ENCODE results near the gene TECR.

- TF ChIP-seq POLR2AphosphoS5 (IDR thresholded peaks at IDR 0.05), result no peak
- no peak for TF ChIP-seq CTCF (IDR thresholded peaks at IDR 0.05)
These were observed 14.7 kb downstream of the TECR start for GRCh38 chr19:14544047-14544446.
